HuH-7 (cell line): ENCODE results near the gene ARL15.

Experiments used
- DNase-seq: peaks from one replicate; pipeline ENCODE4 v3.0.0; 2011; ENCODE audit warnings: low spot score

The ARL15 gene

GRCh38 chr5:54285686-54286085 lies 24.7 kb downstream of the ARL15 start:
- DNase-seq, result no peak

DNA sequence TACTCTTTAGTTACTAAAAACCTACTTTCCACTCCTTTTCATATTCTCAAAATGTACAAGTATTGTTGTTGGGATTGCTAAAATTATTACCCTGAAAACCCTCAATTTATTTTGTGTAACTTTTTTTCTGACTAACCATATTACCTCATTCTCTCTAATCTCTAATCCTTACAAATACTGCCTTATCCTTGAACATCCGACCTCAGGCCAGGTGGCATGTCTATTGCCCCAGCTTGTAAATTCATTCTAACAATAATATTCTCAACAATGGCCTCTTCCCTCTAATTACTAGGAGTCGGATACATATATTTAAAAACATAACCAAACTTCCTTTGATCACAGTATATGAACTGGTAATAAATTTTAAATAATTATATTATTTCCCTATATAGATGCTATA lies 25.8 kb downstream of the ARL15 start:
- DNase-seq, result no peak

- no peak for DNase-seq
These were observed 27.5 kb downstream of the ARL15 start for GRCh38 chr5:54282876-54283275.

GRCh38 chr5:54281960-54282692 lies 28.2 kb downstream of the ARL15 start:
- no peak for DNase-seq

DNA sequence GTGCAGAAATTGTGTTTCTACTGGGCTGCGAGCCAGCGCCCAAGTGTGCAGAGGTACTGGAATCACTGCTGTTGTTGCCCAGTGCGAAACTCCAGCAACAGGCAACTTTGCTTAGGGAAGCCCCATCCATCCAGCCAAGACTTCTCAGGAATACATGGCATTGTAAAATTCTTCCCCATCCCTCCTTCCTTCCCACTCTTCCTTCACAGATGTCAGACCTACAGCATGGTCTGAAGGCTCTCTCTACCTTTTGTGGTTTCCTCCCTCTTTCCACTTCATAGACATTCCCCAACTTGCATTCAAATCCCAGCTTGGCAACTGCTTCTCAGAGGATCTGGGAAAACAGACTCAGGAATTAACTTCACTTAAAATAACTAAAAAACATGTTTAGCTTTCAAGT lies 30.4 kb downstream of the ARL15 start:
- DNase-seq, result no peak

GRCh38 chr5:54278979-54279717 lies 31.2 kb downstream of the ARL15 start:
- no peak for DNase-seq

DNA sequence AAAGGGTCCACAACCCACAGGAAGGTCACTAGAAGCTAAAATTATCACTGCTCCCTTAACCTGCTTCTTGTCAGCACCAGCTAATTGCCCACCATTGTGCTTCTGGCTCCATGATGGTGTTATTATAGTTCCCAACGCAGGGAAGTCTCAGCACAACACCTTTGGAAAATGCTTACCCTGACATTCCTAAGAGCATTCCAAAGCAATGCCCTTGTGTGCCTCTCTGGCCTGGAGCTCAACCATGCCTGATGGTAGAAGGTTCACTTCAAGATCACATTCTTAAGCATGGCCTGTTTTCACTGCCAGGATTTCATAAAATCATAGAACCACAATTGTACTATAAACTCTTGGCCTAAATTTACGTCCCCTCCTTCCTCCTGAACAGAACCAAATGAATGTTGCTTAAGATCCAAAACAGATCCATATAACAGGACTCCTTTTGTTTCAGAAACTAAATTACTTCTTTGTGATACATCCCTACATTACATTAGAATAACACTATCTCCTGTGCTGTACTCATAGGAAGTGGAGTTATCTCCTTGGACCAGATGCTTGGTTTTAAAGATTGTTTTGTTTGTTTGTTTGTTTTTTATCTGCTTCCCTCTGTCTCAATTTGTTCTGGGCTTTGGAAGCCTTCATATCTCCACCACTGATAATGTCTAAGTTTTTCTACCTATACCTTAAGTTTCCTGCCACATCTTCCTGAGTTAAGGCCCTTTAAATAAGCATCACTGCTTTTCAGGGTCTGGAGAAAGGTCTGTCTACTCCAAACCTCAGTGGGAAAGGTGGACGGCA lies 32.1 kb downstream of the ARL15 start:
- DNase-seq, result no peak

DNA sequence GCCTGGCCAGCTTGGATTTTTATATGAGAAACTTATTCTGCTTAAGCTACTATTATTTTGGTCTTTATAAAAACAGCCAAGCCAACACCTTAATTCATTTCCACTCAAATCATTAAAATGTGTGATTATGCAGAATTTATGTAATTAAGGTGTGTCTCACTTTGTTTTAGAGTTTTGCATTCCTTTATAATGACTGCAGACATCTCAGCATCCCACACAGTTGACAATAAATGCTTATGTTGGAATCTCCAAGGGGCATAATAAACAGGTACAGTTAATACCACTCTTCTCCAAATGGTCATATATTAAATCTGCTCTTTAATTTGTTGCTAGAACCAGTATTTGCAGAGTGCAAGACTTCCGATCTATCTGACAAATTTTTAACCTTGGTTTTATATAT lies 34.3 kb downstream of the ARL15 start:
- DNase-seq, result no peak

DNA sequence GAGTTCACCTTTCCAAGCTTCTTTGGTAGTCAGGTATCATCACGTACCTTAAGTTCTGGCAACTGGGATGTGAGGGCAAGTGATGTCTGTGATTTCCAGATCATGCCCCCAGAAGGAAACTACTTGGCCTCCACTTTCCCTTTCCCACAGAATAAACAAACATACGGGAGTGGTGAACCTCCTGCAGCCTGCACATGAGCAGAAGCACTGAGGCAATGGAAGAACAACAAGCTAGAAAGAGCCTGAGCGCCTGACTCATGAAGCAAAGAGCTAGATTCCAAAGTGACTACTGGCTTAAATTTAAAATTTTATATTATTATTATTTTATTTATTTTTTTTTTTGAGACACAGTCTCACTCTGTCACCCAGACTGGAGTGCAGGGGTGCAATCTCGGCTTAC lies 35.0 kb downstream of the ARL15 start:
- no peak for DNase-seq

- DNase-seq, result no peak
These were observed 35.4 kb downstream of the ARL15 start for GRCh38 chr5:54274944-54275343.

GRCh38 chr5:54273715-54274114 lies 36.7 kb downstream of the ARL15 start:
- no peak for DNase-seq

GRCh38 chr5:54272746-54273145 lies 37.6 kb downstream of the ARL15 start:
- DNase-seq, result no peak

DNA sequence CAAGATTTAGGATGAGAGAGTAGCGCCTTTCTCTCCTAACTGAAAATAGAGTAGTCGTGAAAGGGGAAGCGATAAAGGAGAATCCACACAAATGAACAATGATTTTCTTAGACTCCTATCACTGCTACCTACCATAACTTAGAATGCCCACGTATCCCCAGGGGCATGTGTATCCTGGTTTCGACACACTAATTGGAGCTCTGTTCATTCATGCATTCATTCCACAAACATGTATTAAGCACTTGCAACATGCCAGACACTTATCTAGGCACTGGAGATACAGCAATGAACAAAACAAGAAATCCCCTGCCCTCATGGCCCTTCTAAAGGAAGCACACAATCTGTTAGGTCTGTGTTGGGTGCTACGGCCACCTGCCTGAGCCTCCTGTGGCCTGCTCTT lies 40.0 kb downstream of the ARL15 start:
- no peak for DNase-seq

DNA sequence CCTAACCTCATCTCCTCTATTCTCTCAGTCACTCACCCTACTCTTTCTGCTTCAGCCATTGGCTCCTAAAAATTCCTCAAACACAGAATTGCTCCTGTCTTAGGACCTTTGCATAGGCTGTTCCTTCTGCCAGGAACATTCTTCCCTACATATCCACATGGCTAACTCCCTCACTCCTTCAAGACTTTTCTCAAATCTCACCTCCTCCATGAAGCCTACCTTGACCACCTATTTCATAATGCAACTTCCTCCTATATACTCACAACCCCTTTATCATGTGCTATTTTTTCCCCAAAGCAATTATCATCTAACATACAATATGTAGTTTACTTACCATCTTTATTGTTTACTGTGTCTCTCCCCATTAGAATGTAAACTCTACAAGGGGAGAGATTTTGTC lies 45.8 kb downstream of the ARL15 start:
- no peak for DNase-seq

DNA sequence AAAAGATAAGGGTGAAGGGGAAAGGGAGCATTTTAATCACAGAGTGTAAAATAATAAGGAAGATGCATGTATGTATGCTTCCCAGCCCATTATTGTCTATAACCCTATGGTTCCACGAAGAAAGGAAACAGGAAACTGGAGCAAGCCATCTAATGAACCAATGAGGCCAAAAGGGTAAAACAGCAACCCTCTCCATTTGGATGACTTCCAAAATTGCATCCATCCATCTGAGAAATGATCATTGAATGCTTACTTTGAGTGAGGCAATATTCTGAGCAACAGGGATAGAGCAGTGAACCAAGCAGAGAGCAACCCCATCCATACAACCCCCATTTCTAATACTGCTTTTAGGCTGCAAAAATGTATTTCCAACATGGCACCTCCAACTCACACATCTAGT lies 46.9 kb downstream of the ARL15 start:
- DNase-seq, result no peak

DNA sequence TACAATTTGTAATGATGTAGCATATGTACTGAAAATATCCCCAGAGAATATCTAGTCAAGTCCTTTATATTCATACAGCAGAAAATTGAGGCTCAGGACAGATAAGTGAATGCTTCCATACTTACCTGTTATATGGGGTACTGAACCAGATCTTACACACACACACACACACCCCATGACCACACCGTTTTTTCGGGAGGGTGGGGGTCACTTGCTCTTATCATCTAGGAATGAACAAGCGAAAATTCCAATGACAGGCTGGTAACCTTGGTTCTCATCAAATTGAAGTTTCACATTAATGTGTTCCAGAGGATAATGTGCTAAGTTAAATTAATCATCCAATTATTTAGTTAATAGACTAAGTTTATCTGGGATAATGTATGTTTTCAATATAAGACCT lies 48.8 kb downstream of the ARL15 start:
- DNase-seq, result no peak

DNA sequence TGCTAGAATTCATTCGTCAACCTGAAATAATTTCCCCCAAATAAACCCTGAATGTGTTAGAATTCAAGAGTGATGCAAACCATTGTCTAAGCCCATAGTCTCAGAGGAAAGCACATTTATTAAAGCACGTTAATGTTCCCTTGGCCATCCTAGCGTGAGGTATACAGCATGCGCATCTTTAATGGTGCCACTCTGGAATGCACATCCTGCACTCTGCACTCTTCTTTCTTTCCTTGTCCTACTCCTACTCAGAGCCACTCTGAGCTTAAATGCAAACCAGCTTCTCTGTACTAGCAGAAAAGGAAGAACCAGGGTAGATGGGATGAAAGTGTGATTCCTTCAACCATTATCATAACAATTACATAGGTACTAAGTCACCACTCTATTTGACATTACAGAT lies 50.4 kb downstream of the ARL15 start:
- no peak for DNase-seq

- DNase-seq, result no peak
These were observed 51.3 kb downstream of the ARL15 start for GRCh38 chr5:54259090-54259489.

GRCh38 chr5:54257366-54258118 lies 52.8 kb downstream of the ARL15 start:
- no peak for DNase-seq

- DNase-seq, result no peak
These were observed 55.7 kb downstream of the ARL15 start for GRCh38 chr5:54254482-54255198.

DNA sequence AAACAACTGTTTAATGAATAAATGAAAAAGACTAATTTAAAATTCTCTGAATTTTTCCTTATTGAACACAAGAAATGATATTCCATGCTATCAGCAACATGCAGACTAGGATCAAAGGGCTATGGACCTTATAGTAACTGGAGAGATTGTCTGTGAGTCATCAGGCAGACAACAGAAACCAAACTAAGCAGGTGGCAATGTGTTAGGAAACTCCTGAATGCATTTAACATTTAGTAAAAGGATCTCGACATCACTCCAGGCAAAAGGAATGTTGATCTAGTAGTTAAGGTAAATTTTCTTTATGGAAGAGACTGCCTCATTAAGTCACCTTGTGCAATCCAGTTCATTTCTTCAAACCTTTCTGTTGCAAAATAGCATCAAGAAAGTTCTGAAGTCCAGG lies 58.4 kb downstream of the ARL15 start:
- no peak for DNase-seq
